HG02852 (cell line): Measurements from ENCODE around the gene ING3.
"Not testable (repeated sequence)": the region's sequence is repeated elsewhere in the genome, so short reads cannot be mapped to it uniquely, and the experiment has no call there.

Experiments used
- ATAC-seq: cut with Tn5 transposase; IDR thresholded peaks from one replicate; pipeline ENCODE4 v1.9.1; 2021; ENCODE audit warnings: mild to moderate bottlenecking, moderate library complexity; ENCODE audit not compliant: unreplicated experiment

ING3 gene

DNA sequence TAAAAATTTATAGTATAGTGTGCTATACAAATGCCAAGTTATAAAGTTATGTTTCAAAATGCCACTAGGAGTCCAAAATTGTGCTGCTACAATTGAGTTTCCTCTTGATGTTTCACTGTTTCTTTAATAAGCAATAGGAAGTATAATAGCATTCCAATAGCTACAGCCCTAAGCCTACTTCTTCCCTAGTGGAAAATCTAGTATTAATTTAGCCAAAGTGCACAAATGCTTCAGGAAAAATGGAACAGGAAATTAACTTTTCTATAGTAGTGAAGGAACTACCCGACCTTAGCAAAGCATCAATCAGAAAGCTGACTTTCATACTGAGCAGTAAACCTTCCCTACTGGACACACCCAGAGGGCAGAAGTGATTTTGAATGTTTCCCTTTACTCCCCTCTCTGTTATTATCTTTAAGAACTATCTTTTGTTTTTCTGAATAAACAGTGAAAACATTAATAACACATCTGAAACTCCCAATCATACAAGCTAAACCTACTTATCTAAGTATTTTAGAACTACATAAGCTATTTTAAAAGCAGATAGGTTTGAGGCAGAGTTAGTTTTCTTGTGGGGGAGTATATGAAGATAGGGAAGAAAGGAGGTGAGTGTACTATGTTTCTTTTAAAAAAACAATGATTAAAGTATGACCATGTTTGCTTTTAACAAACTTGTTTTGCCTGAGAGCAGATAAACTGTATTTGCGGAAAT is 51.6 kb downstream of the ING3 start:
- ATAC-seq: no peak

DNA sequence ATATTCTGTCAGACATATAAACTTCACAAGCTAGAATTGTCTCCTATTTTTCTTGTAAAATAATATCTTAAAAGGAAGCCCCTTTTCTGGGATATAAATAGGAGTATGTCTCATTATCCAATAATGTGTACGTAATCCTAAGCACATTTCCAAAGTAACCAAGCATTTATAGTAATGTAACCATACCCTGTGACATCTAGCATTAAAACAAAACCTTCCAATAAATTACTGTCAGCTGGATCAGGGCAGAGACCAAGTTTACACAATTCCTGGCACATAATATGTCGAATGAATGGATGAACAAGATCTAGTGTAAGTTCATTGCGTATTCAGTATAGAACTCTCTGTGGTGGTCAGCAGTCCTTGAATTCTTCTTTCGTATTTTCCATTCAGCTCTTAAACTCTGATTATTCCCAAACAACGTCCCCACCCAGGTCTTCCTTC is 52.2 kb downstream of the ING3 start:
- ATAC-seq: no peak

DNA sequence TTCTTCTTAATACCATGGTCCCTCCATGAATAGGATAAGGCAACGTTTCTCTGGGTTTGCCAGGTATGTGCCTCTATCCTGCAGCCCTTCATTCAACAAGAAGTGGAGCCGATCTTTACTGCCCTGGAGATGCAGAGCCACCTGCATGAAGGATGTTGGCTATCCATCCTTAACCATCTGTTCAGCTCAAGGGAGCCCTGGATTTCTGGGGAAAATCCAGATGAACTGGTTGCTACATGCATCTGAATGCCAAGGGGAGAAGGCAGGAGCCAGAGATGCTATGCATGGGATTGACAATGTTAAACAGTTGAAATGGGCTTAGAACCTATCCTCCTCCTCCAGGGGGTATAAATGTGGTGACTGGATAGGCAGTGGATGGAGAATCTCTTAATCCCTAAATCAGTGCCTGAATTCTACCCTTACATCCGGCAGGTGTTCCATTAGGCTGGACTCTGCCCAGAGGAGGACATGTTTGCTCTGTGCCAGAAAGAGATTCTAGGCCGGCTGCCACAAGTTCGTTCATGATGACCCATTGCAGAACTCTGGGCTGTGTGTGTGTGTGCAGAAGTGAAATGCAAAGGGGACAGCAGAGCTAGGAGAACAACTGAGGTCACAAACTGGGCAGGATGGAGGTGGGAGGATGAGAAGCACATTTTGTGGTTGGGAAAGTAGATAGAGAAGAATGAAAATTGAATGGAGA is 53.6 kb downstream of the ING3 start:
- ATAC-seq: no peak

DNA sequence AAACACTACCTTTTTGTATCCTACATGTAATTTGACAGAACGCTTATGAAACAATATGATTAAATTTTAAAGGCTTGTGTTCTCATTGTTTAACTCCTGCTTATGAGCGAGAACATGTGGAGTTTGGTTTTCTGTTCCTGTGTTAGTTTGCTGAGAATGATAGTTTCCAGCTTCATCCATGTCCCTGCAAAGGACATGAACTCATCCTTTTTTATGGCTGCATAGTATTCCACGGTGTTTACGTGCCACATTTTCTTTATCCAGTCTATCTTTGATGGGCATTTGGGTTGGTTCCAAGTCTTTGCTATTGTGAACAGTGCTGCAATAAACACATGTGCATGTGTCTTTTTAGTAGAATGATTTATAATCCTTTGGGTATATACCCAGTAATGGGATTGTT is 54.5 kb downstream of the ING3 start:
- not testable (repeated sequence) for ATAC-seq

DNA sequence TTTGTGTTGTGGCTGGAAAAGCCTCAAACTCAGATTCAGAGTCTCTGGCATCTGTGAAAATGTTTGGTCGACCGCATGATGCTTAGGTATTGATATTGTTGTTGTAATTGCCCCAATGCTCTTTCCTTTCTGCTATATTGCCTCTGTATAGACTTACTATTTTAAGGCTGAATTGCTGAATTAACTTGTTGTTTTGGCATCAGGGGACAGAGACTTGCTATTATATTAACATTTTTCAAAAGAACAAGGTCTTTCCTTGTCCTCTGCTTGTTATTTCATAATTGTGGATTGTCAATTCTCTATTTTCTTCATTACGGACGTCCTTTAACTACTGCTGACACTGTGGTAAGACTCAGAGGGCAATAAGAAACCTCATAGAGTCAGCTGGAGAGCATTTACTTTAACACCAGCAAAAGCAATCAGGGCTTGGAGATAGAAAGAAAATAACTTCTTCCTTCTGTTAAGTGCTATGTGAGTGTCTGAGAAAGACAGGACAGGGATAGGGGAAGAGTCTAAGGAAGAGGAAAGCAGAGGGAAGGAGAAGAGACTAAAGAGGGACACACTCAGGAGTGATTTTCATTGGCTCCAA is 55.5 kb downstream of the ING3 start:
- no peak for ATAC-seq

- ATAC-seq: no peak
Observed at GRCh38 chr7:121006711-121007315, 56.2 kb downstream of the ING3 start.

DNA sequence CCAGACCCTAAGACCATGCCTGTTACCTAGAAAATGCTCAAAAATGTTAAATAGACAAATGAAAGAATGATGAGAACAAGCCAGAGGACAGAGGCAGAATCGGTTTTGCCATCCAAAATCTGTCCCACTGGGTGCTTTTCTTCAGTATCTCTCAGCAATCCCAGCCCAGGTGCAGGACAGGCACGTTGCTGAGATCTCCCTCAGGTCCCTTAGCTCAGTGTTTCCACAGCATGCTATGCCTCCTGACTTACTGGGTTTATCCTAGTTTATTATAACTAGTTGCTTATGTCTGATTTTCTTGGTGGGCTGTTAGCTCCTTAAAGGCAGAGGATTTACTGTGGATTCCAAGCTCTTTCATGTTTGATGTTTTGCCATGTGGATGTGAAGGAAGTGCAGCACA is 58.2 kb downstream of the ING3 start:
- ATAC-seq: no peak

DNA sequence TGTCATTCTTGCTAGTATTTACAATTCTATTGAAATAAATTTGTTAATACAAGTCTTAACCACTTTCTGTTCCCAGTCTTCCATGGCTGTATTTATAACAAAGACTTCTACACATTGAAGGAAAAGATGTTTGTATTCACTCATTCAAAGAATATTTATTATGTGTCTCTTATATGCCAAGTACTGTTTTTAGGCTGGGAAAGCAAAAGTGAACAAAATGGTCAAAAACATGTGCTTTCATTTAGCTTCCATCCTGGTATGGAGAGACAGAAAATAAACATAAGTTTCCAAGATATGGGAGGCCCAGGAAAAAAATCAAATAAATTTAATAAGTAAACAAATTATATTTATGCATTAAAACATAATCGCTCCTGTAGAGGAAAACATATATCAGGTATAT is 60.8 kb downstream of the ING3 start:
- ATAC-seq: no peak

- no peak for ATAC-seq
Observed at GRCh38 chr7:121012170-121012874, 61.7 kb downstream of the ING3 start.

- ATAC-seq: no peak
Observed at GRCh38 chr7:121012919-121013318, 62.3 kb downstream of the ING3 start.

GRCh38 chr7:121015560-121015959 is 65.0 kb downstream of the ING3 start:
- ATAC-seq: no peak

DNA sequence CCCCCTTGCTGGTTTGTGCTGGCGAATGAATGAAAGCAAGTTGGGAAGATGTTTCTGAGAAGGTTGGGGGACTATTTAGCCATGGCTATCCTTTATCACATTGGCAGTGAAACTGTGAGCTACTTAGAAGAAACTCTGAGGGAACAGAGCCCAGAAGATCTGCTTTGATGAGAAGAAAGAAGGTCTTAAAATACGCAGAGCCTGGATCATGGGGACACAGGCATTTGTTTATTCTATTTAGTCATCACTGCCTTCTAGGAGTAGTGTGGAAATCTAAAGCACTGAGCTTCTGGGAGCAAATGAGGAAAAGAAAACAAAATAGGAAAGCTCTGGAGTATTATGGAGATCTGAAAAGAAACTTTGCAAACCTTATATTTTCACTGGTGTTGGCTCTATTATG is 66.4 kb downstream of the ING3 start:
- no peak for ATAC-seq

- ATAC-seq: no peak
Observed at GRCh38 chr7:121017586-121017985, 67.0 kb downstream of the ING3 start.

- no peak for ATAC-seq
Observed at GRCh38 chr7:121019018-121019417, 68.4 kb downstream of the ING3 start.

DNA sequence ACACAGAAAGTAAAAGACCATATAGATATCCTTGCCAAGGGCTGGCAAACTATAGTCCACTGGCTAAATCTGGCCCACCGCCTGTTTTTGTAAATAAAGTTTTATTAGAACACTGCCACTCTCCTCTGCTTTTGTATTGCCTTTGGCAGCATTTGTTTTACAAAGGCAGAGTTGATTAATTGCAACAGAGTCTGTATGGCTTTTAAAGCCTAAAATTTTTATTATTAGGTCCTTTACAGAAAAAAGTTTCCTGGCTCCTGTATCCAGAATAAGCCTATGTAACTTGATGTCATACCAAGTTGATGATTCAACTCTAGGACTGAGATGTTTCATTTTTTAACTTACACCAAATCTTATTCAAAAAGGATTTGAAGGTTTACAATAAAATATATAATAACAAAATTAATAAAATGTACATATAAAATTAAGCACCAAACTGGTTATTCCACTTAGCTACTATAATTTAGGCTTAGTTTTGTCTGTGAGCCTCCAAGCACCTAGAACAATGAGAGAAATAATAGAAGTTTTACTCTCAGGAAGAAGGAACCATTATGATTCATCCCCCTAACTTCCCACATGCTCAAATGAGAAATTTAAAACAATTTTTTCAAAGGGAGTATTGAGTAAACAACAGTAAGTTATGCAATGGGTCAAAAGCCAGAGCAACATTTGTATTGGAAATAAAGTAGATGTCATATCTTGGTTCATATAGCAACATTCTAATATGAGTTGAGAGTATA is 69.8 kb downstream of the ING3 start:
- ATAC-seq: no peak

- no peak for ATAC-seq
Observed at GRCh38 chr7:121020989-121021969, 70.7 kb downstream of the ING3 start.

DNA sequence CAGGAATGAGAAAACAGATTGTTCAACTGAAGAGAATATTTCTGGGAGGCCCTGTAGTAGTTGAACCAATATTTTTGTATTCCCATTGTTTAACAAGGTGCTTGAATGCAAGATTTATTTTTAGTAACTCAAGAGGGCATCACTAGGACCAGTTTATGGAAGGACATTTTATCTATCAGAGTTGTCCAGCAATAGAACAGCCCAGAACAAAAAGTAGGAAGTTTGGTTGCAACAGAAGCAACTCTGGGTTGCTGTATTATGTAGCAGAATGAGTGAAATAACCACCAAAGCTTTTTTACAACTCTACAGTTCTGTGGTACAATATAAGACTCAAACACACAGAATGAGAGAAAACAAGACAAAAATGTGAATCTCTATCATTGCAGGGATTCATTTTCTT is 72.6 kb downstream of the ING3 start:
- ATAC-seq: no peak

DNA sequence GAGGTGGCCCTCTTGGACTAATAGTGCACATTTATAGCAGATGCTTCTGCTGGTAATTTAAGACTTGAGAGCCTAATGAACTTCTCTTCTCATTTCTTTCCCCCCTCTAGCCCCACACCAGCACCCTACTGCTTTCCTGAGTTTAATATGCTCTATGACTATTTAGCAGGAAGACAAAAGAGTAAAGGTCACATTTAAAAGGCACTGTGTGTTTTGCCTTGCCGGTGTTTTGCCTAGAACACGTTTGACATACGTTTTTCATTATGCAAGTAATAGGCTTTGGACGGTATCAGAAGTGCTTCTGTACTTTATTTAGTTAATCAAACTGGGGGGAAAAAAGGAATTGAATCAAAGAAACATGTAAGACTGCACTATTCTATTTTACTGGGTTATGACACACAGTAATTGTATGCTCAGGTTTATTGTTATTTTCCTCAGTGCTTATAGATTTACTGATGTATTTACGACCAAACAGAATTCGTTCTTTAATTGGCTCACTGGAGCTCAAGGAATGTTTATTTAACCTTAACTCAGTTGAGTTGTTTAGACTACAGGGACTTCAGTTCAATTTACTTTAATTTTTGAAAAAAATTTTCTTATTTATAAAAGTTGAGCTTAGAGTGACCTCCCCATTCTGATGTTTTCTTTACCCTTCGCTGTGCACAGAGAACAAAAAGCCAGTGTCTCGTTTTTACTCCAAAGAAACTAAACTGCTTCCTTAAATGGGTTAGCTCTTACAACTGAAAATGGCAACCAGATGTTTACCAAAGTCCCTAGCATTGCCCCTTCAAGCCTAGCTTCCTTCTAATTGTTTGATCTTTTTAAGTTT is 73.3 kb downstream of the ING3 start:
- no peak for ATAC-seq
